Rectal smooth muscle tissue (tissue), 1 donor: ENCODE results near the gene CGN.

Experiments used
- H3K27ac ChIP-seq: one replicate; pipeline ENCODE4 v1.7.0; 2013; ENCODE audit warnings: low read depth, low read length, inconsistent platforms
- H3K27me3 ChIP-seq: one replicate; pipeline ENCODE4 v1.7.0; 2013; ENCODE audit warnings: low read length; ENCODE audit not compliant: control insufficient read depth, insufficient read depth
- H3K36me3 ChIP-seq: one replicate; pipeline ENCODE4 v1.7.0; 2013; ENCODE audit warnings: low read length; ENCODE audit not compliant: control insufficient read depth, insufficient read depth
- H3K4me1 ChIP-seq: one replicate; pipeline ENCODE4 v1.7.0; 2013; ENCODE audit warnings: low read length; ENCODE audit not compliant: control insufficient read depth, insufficient read depth
- H3K4me3 ChIP-seq: one replicate; pipeline ENCODE4 v1.7.0; 2013; ENCODE audit warnings: low read length
- H3K9ac ChIP-seq: one replicate; pipeline ENCODE4 v1.7.0; 2013; ENCODE audit warnings: low read length

Gene CGN

DNA sequence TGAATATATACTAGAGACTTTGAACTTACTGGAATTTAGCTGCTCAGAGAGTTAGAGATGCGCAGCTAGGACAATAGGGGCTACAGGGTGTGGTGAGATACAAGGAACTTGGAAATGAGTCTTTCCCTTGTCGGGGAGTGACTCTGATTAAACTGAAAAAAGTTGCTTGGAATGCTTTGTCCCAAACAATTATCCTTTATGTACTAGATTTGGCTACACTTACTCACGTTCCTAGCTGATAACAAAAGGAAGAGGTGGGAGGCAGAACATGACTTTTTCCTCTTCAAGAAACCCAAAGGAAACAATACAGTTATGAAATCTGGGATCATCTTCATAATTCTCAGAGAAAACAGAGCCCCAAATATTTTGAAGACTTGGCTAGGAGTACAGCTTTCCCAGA is 6.9 kb upstream of the CGN start:
- no peak overlapping the region for H3K9ac ChIP-seq
- H3K27ac ChIP-seq = no peak overlapping the region
- H3K4me1 ChIP-seq = no peaks in the 10 kb centered on the region
- no peaks in the 10 kb centered on the region for H3K27me3 ChIP-seq
- no peak overlapping the region for H3K4me3 ChIP-seq
- no peaks in the 10 kb centered on the region for H3K36me3 ChIP-seq

DNA sequence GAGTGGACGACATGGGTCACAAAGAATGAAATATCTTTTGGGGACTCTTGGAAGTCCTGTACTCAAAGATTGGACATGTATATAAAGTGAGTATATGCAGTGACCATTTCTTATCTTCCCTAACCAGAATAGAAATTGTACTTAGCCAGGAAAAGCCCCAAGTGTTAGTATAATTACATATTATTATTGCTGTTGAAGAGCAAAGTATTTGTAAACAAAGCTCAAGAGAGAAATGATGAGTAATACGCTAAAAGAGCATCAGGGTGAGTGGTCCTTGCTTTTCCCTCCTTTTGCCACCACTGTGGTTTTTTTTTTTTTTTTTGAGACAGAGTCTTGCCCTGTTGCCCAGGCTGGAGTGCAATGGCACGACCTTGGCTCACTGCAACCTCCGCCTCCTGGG is 6.4 kb upstream of the CGN start:
- H3K27ac ChIP-seq = no peak overlapping the region
- H3K36me3 ChIP-seq = no peaks in the 10 kb centered on the region
- no peaks in the 10 kb centered on the region for H3K27me3 ChIP-seq
- no peak overlapping the region for H3K4me3 ChIP-seq
- no peak overlapping the region for H3K9ac ChIP-seq
- H3K4me1 ChIP-seq = no peaks in the 10 kb centered on the region

GRCh38 chr1:151508833-151509232 is 2.4 kb upstream of the CGN start:
- Histone ChIP-seq H3K4me3 (no peak overlapping the region), H3K27me3 (peaks cover 4% of the 10 kb centered on the region), H3K36me3 (no peaks in the 10 kb centered on the region), H3K27ac (no peak overlapping the region), H3K9ac (no peak overlapping the region), H3K4me1 (peaks cover 6% of the 10 kb centered on the region)

DNA sequence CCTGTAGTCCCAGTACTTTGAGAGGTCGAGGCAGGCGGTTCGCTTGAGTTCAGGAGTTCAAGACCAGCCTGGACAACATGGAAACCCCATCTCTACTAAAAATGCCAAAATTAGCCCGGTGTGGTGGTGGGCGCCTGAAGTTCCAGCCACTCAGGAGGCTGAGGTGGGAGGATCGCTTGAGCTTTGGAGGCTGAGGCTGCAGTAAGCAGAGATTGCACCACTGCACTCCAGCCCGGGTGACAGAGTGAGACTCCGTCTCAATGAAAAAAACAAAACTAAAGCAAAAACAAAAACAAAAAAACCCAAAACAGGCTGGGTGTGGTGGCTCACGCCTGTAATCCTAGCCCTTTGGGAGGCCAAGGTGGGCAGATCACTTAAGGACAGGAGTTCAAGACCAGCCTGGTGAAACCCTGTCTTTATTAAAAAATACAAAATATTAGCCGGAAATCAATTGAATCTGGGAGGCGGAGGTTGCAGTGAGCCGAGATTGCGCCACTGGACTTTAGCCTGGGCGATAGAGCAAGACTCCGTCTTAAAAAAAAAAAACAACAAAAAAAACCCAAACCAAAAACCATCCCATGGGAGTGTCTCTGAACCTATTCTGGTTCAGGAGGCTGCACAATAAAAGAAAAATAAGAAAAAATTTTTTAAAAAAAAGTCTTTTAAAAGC is 1.7 kb upstream of the CGN start:
- no peak overlapping the region for H3K4me3 ChIP-seq
- no peak overlapping the region for H3K9ac ChIP-seq
- H3K36me3 ChIP-seq = no peaks in the 10 kb centered on the region
- H3K4me1 ChIP-seq = peaks cover 6% of the 10 kb centered on the region
- H3K27me3 ChIP-seq = peaks cover 4% of the 10 kb centered on the region
- no peak overlapping the region for H3K27ac ChIP-seq

DNA sequence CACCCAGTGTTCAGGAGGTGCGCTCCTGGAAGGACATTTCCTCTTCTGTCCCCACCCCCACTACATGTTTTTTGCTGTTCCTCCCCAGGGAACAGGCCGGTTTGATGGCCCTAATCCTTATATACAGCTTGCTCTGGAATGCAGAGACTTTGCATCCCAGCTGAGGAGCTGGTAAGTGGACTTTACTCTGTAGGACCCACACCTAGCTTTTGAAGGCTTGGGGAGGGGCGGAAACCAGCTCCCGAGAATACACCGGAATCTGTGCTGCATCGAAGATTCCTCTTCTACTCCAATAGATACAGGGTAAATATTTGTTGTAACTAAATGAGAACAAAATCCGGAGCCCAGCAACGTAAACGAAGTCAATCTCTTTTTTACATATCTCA is 1.2 kb upstream of the CGN start:
- Histone ChIP-seq H3K4me1 (peaks cover 6% of the 10 kb centered on the region), H3K27me3 (peaks cover 4% of the 10 kb centered on the region), H3K9ac (no peak overlapping the region), H3K27ac (no peak overlapping the region), H3K4me3 (no peak overlapping the region), H3K36me3 (no peaks in the 10 kb centered on the region)

- peak overlapping the region; percentile 66 for H3K27ac ChIP-seq
- H3K36me3 ChIP-seq = no peaks in the 10 kb centered on the region
- H3K4me1 ChIP-seq = peaks cover 6% of the 10 kb centered on the region
- peaks cover 4% of the 10 kb centered on the region for H3K27me3 ChIP-seq
- peak overlapping the region; percentile 58 for H3K9ac ChIP-seq
- peak overlapping the region; percentile 88 for H3K4me3 ChIP-seq
These were observed 602 bp upstream of the CGN start for GRCh38 chr1:151510614-151510956.

- Histone ChIP-seq H3K27me3 (peaks cover 4% of the 10 kb centered on the region), H3K4me3 (peak overlapping the region; percentile 88), H3K4me1 (peaks cover 6% of the 10 kb centered on the region), H3K27ac (peak overlapping the region; percentile 37), H3K9ac (peak overlapping the region; percentile 64), H3K36me3 (no peaks in the 10 kb centered on the region)
These were observed 539 bp downstream of the CGN start for GRCh38 chr1:151511636-151512215.

- H3K27ac ChIP-seq = no peak overlapping the region
- H3K4me3 ChIP-seq = peak overlapping the region; percentile 88
- H3K27me3 ChIP-seq = peaks cover 4% of the 10 kb centered on the region
- H3K9ac ChIP-seq = peak overlapping the region; percentile 64
- H3K36me3 ChIP-seq = no peaks in the 10 kb centered on the region
- H3K4me1 ChIP-seq = peaks cover 6% of the 10 kb centered on the region
These were observed 1.1 kb downstream of the CGN start for GRCh38 chr1:151512326-151512725.

DNA sequence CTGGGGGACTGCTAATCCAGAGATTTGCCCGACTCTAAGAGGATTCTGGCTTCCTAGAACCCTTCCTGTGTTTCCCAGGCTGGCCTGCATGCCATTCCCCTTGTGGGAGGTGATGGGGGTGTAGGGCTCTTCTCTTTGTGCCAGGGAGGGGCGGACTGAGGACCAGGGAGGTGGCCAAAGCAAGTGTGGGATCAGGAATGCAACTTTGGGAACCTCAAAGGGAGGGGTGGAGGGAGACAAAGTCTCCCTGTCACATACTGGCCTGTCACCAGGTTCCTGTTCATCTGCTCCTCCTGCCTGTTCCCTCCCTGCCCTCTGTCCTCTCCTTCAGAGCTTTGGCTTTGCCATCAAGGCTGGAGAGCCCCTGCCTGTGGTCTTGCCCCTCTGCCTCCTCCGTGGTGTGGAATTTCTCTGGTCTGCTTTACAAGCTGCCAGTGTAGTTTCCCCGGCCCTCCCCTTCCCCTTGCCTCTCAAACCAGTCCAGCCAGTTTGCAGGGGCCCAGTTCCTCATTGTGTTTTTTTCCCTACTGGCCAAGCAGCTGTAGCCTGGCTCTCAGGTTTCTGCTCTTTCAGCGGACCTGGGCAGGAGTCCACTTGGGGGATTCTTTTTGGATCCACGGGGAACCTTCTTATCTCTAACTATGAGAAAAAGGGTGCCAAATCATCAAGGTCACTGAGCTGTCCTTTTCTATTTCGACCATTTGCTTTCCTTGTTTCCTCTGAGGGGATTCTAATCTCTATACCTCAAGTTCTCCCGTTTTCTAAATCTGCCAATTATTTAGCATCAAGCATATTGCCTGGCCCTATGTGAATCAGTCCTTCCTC is 1.8 kb downstream of the CGN start:
- Histone ChIP-seq H3K27ac (no peak overlapping the region), H3K4me1 (peaks cover 6% of the 10 kb centered on the region), H3K9ac (peak overlapping the region; percentile 64), H3K4me3 (peak overlapping the region; percentile 88), H3K36me3 (no peaks in the 10 kb centered on the region), H3K27me3 (peaks cover 4% of the 10 kb centered on the region)

GRCh38 chr1:151513626-151514121 is 2.5 kb downstream of the CGN start:
- peaks cover 4% of the 10 kb centered on the region for H3K27me3 ChIP-seq
- H3K9ac ChIP-seq = no peak overlapping the region
- H3K4me3 ChIP-seq = no peak overlapping the region
- H3K36me3 ChIP-seq = no peaks in the 10 kb centered on the region
- H3K27ac ChIP-seq = no peak overlapping the region
- peaks cover 6% of the 10 kb centered on the region for H3K4me1 ChIP-seq

GRCh38 chr1:151514366-151514765 is 3.2 kb downstream of the CGN start:
- H3K27me3 ChIP-seq = peaks cover 4% of the 10 kb centered on the region
- H3K9ac ChIP-seq = no peak overlapping the region
- H3K36me3 ChIP-seq = no peaks in the 10 kb centered on the region
- H3K27ac ChIP-seq = no peak overlapping the region
- H3K4me3 ChIP-seq = peak overlapping the region; percentile 6
- peaks cover 6% of the 10 kb centered on the region for H3K4me1 ChIP-seq

DNA sequence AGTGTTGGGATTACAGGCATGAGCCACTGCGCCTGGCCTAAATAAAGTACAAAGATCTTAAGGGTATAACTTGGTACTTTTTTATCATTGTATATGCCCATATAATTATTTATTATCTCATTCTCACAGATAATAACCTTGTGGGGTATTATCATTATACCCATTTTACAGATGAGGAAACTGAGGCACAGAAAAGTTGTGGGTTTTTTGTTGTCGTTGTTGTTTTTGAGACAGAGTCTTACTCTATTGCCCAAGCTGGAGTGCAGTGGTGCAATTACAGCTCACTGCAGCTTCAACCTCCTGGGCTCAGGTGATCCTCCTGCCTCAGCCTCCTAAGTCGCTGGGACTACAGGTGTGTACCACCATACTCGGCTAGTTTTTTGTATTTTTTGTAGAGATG is 4.1 kb downstream of the CGN start:
- Histone ChIP-seq H3K27ac (no peak overlapping the region), H3K4me1 (peaks cover 6% of the 10 kb centered on the region), H3K27me3 (peaks cover 4% of the 10 kb centered on the region), H3K36me3 (no peaks in the 10 kb centered on the region), H3K4me3 (no peak overlapping the region), H3K9ac (no peak overlapping the region)
